Measurements from ENCODE around the gene ITIH4. TPM values are rescaled to one million over a fixed set of nuclear protein-coding genes. Genes with fewer than 3 reads are reported as not detected.
A peak's percentile ranks its signal among the peaks of the same experiment; 100 is the strongest.

Gene ITIH4
- total and polyA plus RNA-seq, 2 of the 13 experiments (the other 11 are each of a cell fraction or from before 2014, with no cell fraction given), result 2.7 to 5.3 TPM

DNA sequence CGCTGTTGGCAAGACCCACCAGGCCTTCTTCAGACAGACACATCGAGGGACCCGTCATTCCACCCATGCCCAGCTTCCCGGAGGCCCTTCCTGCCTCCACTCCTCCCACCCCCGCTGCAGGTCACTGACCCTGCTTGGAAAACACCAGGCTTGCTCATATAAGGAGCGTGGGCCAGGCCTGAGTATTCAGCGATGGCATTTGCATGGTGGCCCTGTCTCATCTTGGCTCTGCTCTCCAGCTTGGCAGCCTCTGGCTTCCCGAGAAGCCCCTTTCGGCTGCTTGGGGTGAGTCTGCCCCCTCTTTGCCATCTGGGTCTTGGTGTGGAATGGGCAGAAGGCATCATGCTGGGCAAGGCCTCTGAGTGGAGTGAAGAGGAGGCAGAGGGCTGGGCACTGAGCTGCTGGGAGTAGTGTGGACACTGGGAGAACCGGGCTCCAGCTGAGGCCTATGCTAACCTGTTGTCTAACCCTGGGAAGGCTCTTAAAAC, 35.8 kb downstream of the ITIH4 start, which contains the start of gene ITIH3 (continued):
- TF ChIP-seq ZBTB2 (CRISPR knock-in tag; IDR thresholded peaks at IDR 0.05; ENCODE audit: low read depth), result no peak
- TF ChIP-seq ZSCAN9 (CRISPR knock-in tag; IDR thresholded peaks at IDR 0.05; ENCODE audit: borderline replicate concordance), result no peak
- no peak for TF ChIP-seq SMYD3 (CRISPR knock-in tag; IDR thresholded peaks at IDR 0.05)
- no peak for TF ChIP-seq JARID2 (CRISPR knock-in tag; IDR thresholded peaks at IDR 0.05; ENCODE audit: insufficient replicate concordance)
- TF ChIP-seq ZNF205 (CRISPR knock-in tag; IDR thresholded peaks at IDR 0.05), result no peak
- TF ChIP-seq MEIS2 (CRISPR knock-in tag; IDR thresholded peaks at IDR 0.05), result no peak
- TF ChIP-seq, protein P1, sequence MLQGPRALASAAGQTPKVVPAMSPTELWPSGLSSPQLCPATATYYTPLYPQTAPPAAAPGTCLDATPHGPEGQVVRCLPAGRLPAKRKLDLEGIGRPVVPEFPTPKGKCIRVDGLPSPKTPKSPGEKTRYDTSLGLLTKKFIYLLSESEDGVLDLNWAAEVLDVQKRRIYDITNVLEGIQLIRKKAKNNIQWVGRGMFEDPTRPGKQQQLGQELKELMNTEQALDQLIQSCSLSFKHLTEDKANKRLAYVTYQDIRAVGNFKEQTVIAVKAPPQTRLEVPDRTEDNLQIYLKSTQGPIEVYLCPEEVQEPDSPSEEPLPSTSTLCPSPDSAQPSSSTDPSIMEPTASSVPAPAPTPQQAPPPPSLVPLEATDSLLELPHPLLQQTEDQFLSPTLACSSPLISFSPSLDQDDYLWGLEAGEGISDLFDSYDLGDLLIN (CRISPR knock-in tag; IDR thresholded peaks at IDR 0.05; ENCODE audit: borderline replicate concordance), result no peak
- no peak for TF ChIP-seq ZNF264 (CRISPR knock-in tag; IDR thresholded peaks at IDR 0.05)
- TF ChIP-seq, protein P2, sequence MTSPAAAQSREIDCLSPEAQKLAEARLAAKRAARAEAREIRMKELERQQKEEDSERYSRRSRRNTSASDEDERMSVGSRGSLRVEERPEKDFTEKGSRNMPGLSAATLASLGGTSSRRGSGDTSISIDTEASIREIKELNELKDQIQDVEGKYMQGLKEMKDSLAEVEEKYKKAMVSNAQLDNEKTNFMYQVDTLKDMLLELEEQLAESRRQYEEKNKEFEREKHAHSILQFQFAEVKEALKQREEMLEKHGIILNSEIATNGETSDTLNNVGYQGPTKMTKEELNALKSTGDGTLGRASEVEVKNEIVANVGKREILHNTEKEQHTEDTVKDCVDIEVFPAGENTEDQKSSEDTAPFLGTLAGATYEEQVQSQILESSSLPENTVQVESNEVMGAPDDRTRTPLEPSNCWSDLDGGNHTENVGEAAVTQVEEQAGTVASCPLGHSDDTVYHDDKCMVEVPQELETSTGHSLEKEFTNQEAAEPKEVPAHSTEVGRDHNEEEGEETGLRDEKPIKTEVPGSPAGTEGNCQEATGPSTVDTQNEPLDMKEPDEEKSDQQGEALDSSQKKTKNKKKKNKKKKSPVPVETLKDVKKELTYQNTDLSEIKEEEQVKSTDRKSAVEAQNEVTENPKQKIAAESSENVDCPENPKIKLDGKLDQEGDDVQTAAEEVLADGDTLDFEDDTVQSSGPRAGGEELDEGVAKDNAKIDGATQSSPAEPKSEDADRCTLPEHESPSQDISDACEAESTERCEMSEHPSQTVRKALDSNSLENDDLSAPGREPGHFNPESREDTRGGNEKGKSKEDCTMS (CRISPR knock-in tag; conservative IDR thresholded peaks at IDR 0.05), result no peak
- TF ChIP-seq PAWR (CRISPR knock-in tag; IDR thresholded peaks at IDR 0.05; ENCODE audit: borderline replicate concordance), result no peak
- TF ChIP-seq, protein P3, sequence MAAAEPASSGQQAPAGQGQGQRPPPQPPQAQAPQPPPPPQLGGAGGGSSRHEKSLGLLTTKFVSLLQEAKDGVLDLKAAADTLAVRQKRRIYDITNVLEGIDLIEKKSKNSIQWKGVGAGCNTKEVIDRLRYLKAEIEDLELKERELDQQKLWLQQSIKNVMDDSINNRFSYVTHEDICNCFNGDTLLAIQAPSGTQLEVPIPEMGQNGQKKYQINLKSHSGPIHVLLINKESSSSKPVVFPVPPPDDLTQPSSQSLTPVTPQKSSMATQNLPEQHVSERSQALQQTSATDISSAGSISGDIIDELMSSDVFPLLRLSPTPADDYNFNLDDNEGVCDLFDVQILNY (CRISPR knock-in tag; conservative IDR thresholded peaks at IDR 0.05), result no peak
- TF ChIP-seq SIN3B (IDR thresholded peaks at IDR 0.05; ENCODE audit: low read length), result no peak
- TF ChIP-seq, protein P4, sequence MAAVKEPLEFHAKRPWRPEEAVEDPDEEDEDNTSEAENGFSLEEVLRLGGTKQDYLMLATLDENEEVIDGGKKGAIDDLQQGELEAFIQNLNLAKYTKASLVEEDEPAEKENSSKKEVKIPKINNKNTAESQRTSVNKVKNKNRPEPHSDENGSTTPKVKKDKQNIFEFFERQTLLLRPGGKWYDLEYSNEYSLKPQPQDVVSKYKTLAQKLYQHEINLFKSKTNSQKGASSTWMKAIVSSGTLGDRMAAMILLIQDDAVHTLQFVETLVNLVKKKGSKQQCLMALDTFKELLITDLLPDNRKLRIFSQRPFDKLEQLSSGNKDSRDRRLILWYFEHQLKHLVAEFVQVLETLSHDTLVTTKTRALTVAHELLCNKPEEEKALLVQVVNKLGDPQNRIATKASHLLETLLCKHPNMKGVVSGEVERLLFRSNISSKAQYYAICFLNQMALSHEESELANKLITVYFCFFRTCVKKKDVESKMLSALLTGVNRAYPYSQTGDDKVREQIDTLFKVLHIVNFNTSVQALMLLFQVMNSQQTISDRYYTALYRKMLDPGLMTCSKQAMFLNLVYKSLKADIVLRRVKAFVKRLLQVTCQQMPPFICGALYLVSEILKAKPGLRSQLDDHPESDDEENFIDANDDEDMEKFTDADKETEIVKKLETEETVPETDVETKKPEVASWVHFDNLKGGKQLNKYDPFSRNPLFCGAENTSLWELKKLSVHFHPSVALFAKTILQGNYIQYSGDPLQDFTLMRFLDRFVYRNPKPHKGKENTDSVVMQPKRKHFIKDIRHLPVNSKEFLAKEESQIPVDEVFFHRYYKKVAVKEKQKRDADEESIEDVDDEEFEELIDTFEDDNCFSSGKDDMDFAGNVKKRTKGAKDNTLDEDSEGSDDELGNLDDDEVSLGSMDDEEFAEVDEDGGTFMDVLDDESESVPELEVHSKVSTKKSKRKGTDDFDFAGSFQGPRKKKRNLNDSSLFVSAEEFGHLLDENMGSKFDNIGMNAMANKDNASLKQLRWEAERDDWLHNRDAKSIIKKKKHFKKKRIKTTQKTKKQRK (IDR thresholded peaks at IDR 0.05; ENCODE audit: low read length), result no peak
- TF ChIP-seq JUND (CRISPR knock-in tag; IDR thresholded peaks at IDR 0.05), result no peak
- TF ChIP-seq TFE3 (CRISPR knock-in tag; IDR thresholded peaks at IDR 0.05), result peak; percentile 38; the same call in 1 of the 2 replicates
- peak; percentile 32; the same call in 1 of the 2 replicates for TF ChIP-seq ZNF746 (CRISPR knock-in tag; IDR thresholded peaks at IDR 0.05)
- TF ChIP-seq SRSF9 (IDR thresholded peaks at IDR 0.05; ENCODE audit: borderline replicate concordance, insufficient read depth, low read depth, low read length, poor library complexity, severe bottlenecking), result no peak
- peak; percentile 32; the same call in 1 of the 2 replicates for TF ChIP-seq CHD4 (IDR thresholded peaks at IDR 0.05; ENCODE audit: borderline replicate concordance, low read length)
- TF ChIP-seq GFI1 (CRISPR knock-in tag; IDR thresholded peaks at IDR 0.05; ENCODE audit: borderline replicate concordance), result no peak; the same call in 1 of the 2 replicates

Measured in HepG2 (cell line).